Stimulated activated naive CD8-positive, alpha-beta T cell treated with anti-CD3 and anti-CD28 coated beads, Interleukin-15, amount 100 ng/mL, for 72 hours (primary cell): ENCODE data around the gene ALDH1L1.

Experiments
- ATAC-seq: fragments of 150-1000 bp; cut with Tn5 transposase; 2 replicates; pipeline ENCODE4 v1.10.0; 2021; ENCODE audit warnings: mild to moderate bottlenecking, moderate library complexity
- DNase-seq, 2 donors: peaks; one replicate each; pipeline ENCODE4 v3.0.0; 2021 to 2022
- H3K27ac Mint-ChIP-seq, 2 donors: one replicate each; pipeline ENCODE4 v1.8.0; 2022; ENCODE audit warnings: mild to moderate bottlenecking in 2 of 2, mixed read lengths in 2 of 2, moderate library complexity in 2 of 2
- H3K27me3 Mint-ChIP-seq: one replicate; pipeline ENCODE4 v1.8.0; 2022; ENCODE audit warnings: mixed read lengths
- H3K4me1 Mint-ChIP-seq: one replicate; pipeline ENCODE4 v1.8.0; 2022; ENCODE audit warnings: mild to moderate bottlenecking, mixed read lengths
- H3K4me3 Mint-ChIP-seq, 2 donors: one replicate each; pipeline ENCODE4 v1.8.0; 2022; ENCODE audit warnings: mild to moderate bottlenecking in 2 of 2, mixed read lengths in 2 of 2, moderate library complexity in 1 of 2
- H3K9me3 Mint-ChIP-seq, 2 donors: one replicate each; pipeline ENCODE4 v1.8.0; 2022; ENCODE audit warnings: mixed read lengths in 2 of 2

Gene ALDH1L1

DNA sequence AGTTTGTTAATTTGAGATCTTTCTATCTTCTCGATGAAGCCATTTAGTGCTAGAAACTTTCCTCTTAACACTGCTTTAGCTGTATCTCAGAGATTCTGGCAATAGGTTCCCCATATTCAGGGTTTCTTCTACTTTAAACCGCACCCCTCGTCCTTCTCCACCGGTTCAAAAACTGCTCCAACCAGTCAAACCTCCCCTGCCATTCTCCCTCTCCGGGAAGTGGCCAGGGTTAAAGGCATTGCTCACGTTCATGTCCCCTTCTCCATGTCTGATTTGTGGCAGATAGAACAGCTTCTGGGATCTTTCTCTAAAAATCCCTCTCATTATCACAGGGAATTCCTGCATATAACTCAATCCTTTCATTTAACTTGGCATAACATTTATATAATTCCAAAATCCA lies 14.4 kb downstream of the ALDH1L1 start:
- DNase-seq (no peak), ATAC-seq (no peak)
- Mint-ChIP-seq H3K4me3 (no peak overlapping the region), H3K4me1 (no peaks in the 10 kb centered on the region), H3K27ac (peak overlapping the region in 1 of 2 donors; percentile 10), H3K9me3 (no peaks in the 10 kb centered on the region), H3K27me3 (peaks cover 37% of the 10 kb centered on the region)

DNA sequence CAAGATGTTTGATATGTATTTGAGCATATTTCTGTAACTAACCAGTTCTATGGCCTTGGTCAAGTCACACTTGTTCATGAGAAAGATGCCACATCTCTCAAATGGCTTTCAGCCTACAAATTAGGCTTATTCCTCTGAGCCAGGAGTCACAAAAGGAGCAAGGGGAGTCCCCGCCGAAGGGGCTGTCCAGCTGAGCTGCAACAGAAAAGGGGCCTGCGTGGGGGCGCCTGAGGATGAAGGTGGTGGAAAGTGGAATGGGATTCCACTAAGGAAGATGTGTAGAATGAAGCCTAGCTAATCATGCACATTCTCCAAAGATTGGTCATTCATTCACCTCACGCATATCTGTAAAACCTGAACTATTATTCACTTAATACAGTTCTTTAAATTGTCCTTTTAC lies 19.1 kb downstream of the ALDH1L1 start:
- DNase-seq = no peak
- no peaks in the 10 kb centered on the region for H3K4me1 Mint-ChIP-seq
- H3K9me3 Mint-ChIP-seq = peaks cover 0 to 5% of the 10 kb centered on the region in 2 donors
- no peak overlapping the region for H3K4me3 Mint-ChIP-seq
- ATAC-seq = no peak
- peaks cover 48% of the 10 kb centered on the region for H3K27me3 Mint-ChIP-seq
- no peak overlapping the region for H3K27ac Mint-ChIP-seq

DNA sequence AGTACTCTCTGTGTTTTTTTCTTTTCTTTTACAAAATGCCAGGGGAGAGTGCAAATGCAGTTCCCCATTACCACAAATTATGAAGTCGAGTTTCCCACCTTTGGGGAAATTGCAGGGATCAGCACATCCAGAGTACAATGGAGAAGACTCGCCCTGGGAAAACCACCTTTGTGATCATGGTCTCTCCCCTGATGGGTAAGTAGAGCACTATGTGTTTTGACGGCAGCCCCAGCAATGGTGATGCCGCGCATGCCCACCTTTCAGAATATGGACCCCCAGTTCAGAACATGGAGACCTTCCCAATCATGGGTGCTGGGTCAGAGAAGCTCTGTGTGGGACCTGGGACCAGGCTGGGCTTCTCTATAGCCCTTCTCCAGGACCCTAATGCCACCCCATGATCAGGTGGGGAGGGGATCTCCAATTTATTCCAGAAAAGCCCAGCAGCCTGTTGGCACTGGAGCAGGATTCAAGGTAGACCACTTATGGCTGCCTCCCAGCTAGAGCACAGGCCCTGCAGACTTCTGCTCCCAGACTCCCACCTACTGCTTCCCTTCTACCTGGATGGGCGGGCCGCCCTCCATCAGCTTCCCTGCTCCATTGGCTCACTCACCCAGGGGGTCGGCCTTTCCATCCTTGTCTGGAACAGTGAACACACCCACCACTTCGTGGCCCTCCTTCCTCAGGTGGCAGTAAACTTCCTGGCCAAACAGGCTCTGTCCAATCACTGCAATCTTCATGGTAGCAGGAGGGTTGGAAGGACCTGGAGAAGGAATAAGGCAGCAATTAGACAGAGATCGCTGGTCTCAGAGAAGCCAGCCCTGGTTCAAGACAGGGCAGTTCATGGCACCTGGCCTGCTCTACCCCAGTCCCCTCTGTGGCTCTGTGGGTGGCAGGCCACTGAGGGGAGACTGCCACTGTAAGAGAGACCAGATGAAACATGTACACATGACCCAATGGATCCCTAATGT lies 19.9 kb downstream of the ALDH1L1 start:
- Mint-ChIP-seq H3K27ac (no peak overlapping the region), H3K27me3 (peaks cover 40% of the 10 kb centered on the region), H3K4me1 (no peaks in the 10 kb centered on the region), H3K9me3 (peaks cover 0 to 5% of the 10 kb centered on the region in 2 donors), H3K4me3 (no peak overlapping the region)
- ATAC-seq (no peak), DNase-seq (no peak)

DNA sequence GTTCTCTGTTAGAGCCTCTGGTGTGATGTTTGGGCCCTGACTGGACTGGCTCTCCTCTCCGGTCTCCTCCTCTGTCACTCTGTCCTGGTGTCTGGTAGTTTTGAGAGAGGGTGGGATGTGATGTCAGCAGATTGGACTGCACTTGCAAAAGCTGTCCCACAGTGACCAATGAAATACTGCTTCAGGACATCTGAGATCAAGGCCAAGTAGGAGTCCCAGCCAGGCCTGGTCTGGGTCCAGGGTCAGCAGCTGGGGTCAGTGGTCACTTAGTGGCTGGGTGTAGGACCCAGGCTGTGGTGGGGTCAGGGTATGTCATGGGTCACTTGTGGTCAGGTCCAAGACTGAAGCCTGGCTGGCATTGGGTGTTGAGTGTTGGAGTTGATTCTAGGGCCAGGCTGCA lies 20.9 kb downstream of the ALDH1L1 start:
- no peaks in the 10 kb centered on the region for H3K4me1 Mint-ChIP-seq
- H3K27me3 Mint-ChIP-seq = peaks cover 30% of the 10 kb centered on the region
- H3K27ac Mint-ChIP-seq = no peak overlapping the region
- H3K9me3 Mint-ChIP-seq = peaks cover 0 to 5% of the 10 kb centered on the region in 2 donors
- no peak overlapping the region for H3K4me3 Mint-ChIP-seq
- ATAC-seq = no peak
- no peak for DNase-seq

DNA sequence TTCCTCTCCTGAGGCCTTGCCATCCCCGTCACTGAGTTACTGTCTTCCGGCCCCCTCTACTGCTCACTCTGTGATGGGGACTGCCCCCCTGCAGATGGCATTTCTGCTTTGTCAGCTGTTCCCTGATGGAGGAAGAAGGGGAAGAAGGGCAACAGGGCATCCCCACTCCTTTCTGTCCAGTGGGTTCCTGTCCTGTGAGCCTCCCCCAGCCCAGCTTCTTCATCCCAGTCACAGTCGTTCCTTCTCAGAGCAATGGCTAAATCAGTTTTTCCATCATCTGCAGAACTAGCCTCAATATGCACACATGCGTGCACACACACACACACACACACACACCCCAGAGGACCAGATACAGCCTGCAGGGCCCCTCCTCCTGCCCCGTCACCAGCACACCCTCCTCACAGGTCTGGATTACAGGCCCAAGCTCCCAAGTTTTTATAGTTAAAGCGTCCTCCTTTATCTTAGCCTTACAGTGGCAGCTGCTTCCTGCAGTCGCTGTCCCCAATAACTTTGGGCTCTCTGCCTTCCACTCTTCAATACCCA lies 21.4 kb downstream of the ALDH1L1 start:
- peaks cover 30% of the 10 kb centered on the region for H3K27me3 Mint-ChIP-seq
- peaks cover 0 to 5% of the 10 kb centered on the region in 2 donors for H3K9me3 Mint-ChIP-seq
- no peak overlapping the region for H3K4me3 Mint-ChIP-seq
- no peak for DNase-seq
- no peak for ATAC-seq
- H3K4me1 Mint-ChIP-seq = no peaks in the 10 kb centered on the region
- H3K27ac Mint-ChIP-seq = no peak overlapping the region

DNA sequence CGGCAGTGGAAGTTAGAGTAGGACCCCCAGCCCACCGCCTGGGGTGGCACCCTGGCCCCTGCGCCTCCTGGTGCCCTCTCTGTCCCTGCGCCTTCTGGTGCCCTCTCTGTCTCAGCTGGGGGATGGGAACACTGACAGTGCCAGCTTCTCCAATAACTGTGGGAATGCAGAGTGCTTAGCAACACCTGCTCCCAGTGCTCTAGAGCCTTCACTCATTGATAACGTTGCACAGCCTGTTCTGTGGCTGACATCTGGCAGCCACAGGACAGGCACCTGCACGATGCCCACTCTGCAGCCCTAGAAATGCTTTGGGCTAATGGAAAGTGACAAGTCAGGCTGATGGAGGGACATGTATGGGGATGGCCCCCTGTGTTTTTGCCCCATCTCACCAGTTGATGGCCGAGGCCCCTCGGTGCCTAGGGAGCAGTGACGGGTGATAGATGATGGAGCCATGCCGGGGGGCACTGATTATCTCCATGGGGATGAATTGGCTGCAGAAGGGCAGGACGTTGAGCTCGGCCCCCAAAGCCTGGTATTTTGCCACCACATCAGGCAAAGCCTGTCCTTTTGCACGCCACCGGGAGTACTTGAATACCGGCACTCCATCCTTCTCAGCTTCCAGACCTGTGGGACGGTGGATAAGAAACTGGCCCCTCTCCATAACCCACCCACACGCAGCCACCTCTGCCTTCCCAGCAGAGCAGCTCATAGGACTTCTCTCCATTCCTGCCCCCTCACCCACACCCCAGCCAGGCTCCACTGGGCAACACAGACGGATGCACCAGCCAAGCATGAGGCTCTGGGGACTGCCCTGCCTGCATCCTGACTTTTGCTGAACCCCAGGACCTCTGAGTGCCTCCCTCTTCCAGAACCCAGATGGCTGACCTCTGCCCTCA lies 22.1 kb downstream of the ALDH1L1 start:
- ATAC-seq (no peak), DNase-seq (no peak)
- no peak overlapping the region for H3K4me3 Mint-ChIP-seq
- no peak overlapping the region for H3K27ac Mint-ChIP-seq
- H3K9me3 Mint-ChIP-seq = peaks cover 0 to 5% of the 10 kb centered on the region in 2 donors
- H3K27me3 Mint-ChIP-seq = peaks cover 30% of the 10 kb centered on the region
- no peaks in the 10 kb centered on the region for H3K4me1 Mint-ChIP-seq

DNA sequence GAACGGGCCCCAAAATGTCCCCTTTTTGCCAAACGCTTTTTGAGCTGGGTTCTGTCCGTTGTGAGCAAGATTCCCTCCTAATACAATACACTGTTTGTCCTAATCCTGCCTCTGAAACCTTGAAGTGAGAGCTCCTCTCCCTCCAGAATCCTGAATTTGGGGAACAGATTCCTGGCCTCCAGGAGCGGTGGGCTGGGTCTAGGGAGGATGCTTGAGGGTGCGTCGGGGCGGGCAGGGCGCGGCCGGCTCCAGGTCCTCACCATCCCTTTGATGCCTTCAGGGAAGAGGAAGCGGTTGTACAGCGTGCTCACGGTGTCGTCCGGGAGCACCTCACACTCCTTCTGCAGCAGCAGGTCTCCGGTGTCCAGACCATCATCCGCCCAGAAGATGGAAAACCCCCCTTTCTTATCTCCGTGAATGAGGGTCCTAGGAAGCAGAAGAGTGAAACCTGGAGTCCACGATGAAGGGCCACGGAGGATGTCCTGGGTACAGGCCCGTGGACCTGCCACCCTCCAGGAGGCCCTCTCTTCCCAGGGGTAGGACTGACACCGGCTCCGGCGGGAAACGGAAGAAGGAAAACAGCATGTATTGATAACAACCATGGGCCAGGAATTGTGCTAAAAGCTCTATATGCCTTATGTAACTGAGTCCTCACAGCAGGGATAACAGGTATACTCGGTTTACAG lies 23.2 kb downstream of the ALDH1L1 start:
- H3K27ac Mint-ChIP-seq = no peak overlapping the region
- no peak for ATAC-seq
- peaks cover 0 to 5% of the 10 kb centered on the region in 2 donors for H3K9me3 Mint-ChIP-seq
- H3K4me3 Mint-ChIP-seq = no peak overlapping the region
- H3K4me1 Mint-ChIP-seq = no peaks in the 10 kb centered on the region
- peaks cover 25% of the 10 kb centered on the region for H3K27me3 Mint-ChIP-seq
- no peak for DNase-seq

DNA sequence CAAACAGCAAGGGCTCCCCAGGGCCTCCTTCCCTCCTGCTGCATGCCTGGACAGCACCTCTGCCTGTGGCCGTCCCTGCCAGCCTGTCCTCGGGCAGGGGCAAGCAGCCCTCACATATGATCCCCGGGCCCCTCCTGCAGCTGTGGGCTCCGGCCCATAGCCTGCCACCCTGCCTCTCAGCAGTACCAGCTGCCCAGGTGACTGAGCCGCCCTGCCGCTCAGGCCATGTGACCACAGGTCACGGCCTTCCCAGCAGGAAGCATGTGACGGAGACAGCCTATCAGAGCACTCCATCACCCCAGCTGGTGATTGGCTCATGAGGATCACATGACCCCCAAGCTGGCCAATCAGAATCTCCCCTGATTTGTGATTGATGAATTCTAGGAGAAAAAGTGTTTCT lies 23.9 kb downstream of the ALDH1L1 start:
- ATAC-seq = no peak

DNA sequence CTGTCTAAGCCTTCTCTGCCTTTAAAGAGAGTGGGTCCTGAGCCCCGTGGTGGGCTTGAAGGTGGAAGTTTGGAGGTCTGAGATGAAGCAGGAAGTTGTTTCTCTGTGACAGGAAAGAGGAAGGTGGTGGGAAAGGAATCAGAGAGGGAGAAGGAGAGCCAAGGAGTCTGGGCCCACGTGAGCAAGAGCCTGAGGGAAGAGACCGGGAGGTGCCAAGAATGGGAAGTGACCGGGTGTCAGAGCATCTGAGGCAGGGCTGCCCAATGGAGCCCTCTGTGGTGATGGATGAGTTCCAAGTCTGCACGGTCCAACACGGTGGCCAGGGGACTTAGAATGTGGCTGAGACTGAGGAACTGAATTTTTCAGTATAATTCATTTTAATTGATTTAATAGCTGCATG lies 24.6 kb downstream of the ALDH1L1 start:
- no peak for ATAC-seq
- H3K4me3 Mint-ChIP-seq = no peak overlapping the region
- DNase-seq = no peak
- H3K27me3 Mint-ChIP-seq = peaks cover 19% of the 10 kb centered on the region
- no peaks in the 10 kb centered on the region for H3K4me1 Mint-ChIP-seq
- H3K27ac Mint-ChIP-seq = peak overlapping the region in 1 of 2 donors; percentile 12
- H3K9me3 Mint-ChIP-seq = peaks cover 0 to 5% of the 10 kb centered on the region in 2 donors

More for the DNA sequence above, 23.9 kb downstream of the ALDH1L1 start:
- no peak for DNase-seq
- no peak overlapping the region for H3K4me3 Mint-ChIP-seq
- H3K27me3 Mint-ChIP-seq = peaks cover 22% of the 10 kb centered on the region
- peak overlapping the region in 1 of 2 donors; percentile 10 for H3K27ac Mint-ChIP-seq
- H3K9me3 Mint-ChIP-seq = peaks cover 0 to 5% of the 10 kb centered on the region in 2 donors
- no peaks in the 10 kb centered on the region for H3K4me1 Mint-ChIP-seq

DNA sequence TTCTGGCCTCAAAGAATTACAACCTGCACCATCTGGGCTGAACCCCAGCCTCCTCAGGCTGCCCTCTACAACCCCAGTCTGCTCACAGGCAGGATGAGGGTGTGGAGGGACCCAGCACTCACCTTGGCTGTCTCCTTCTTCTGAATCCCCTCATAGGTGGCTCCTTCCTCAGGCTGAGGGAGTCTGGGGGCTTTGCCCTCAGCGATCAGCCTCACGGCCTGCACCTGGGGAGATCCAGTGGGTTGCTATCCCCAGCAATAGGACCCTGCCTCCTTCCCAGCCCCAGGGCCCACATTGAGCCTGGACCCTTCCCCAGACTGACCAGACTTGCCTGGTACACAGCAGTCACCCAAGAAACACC lies 25.1 kb downstream of the ALDH1L1 start:
- DNase-seq (no peak), ATAC-seq (no peak)
- Mint-ChIP-seq H3K27me3 (peaks cover 15% of the 10 kb centered on the region), H3K27ac (no peak overlapping the region), H3K4me3 (no peak overlapping the region), H3K9me3 (peaks cover 0 to 5% of the 10 kb centered on the region in 2 donors), H3K4me1 (no peaks in the 10 kb centered on the region)

DNA sequence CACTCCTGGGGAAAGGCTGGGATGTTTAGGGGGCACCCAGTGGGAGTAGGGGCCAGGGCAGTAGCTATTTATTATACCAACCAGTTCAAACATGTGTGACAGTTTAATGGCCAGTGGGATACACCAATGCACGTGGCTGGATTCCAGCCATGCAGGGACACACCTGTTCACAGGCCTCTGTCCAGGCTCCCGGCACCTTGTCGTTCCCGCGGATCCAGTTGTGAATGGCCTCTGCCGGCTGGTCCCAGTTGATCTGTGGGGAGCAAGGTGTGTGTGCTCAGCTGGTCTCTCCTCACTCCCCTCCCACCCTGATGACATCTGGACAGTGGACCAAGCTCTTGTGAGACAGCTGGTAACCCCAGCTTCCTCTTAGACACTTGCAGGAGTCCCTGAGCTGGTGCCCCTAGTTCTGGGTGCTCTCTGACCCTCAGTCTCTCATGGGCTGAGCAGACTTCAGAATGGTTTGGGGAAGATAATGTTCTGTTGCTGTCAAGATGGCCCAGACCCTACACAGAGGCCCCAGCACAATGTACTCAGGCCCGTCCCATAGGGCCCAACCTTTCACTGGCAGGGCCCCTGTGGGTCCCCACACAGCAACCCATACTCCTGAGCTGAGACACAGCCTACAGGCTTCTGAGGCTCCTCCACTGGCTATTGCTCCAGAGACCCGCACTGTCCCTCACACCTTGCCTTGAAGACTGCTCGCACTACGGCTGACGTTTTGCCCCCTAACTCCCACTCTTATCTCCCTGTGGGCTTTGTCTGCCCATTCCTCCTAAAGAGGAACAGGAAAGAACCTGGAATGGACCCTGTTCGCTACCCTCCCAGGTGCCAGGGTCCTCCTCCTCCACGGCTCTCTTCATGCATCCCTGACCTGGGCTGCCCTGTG lies 25.8 kb downstream of the ALDH1L1 start:
- no peak for ATAC-seq
- peaks cover 9% of the 10 kb centered on the region for H3K27me3 Mint-ChIP-seq
- H3K27ac Mint-ChIP-seq = no peak overlapping the region
- H3K9me3 Mint-ChIP-seq = peaks cover 0 to 5% of the 10 kb centered on the region in 2 donors
- no peak for DNase-seq
- no peaks in the 10 kb centered on the region for H3K4me1 Mint-ChIP-seq
- H3K4me3 Mint-ChIP-seq = no peak overlapping the region

DNA sequence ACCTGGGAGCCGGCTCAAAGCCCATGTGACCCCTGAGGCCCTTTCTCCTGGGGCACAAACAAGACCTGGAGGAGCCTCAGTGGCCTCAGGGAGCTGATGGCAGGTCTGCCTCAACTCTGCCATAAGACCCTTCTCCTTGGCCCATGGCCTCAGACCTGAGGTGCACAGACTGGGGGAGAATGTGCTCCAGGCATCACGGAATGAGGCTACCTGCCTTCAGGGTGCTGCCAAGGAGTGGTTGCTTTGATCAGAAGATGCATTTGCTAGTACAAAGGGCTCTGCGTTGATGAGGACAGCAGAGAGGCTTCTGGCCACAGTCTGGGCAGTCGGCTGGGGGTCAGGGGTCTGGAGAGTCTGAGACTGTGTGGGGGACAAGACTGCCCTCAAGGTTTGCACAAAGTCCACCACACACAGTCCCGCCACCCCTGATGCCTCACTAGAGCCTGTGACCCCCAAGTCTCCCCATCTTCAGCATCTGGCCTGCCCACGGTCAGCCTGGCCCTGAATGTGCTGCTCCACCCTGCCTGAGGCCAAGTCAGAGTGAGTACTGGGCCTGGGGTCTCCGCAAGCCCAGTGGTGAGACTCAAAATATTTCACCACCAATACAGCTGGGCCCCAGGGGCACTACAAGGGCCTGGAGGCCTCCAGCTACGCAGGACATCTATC lies 26.6 kb downstream of the ALDH1L1 start:
- H3K4me3 Mint-ChIP-seq = no peak overlapping the region
- no peaks in the 10 kb centered on the region for H3K4me1 Mint-ChIP-seq
- no peak for DNase-seq

DNA sequence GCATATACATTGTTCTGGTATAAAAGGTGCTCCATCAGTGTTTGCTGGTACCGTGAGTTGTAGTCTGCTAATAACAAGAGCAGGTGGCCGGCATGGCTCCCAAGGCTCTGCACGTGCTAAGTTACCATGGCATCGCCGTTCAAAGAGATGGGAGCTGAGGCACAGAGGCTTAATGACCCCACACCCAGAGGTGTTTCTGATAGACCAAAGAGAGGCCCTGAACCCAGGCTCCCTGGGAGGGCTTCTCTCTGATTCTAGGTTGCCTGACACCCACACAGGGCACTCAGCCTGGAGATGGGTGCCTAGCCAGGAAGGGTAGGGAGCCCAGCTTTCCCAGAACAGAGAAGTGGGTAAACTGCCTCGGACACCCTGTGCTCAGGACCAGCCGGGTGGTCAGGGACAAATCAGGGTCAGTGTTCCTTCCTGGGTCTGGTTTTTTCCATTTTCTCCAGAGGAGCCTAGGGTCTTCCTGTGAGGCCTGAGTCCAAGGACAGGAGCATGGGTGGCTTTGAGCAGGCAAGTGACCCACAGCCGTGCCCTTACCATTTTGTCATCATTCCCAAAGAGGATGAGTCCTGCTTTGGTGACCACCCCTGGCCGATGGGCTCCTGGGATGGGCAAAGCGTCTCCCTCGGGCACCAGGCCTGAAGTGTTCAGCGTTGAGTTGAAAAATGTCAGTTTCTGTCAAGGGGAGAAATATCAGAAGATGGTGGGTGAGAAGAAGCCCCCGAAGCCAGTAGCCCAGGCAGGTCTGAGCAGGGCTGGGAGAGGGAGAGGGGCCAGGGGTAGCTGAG lies 27.3 kb downstream of the ALDH1L1 start:
- Mint-ChIP-seq H3K4me3 (no peak overlapping the region), H3K9me3 (peaks cover 0 to 5% of the 10 kb centered on the region in 2 donors)
- DNase-seq = no peak

More for the DNA sequence above, 26.6 kb downstream of the ALDH1L1 start:
- ATAC-seq = no peak
- Mint-ChIP-seq H3K27ac (no peak overlapping the region), H3K27me3 (peaks cover 1% of the 10 kb centered on the region), H3K9me3 (peaks cover 0 to 5% of the 10 kb centered on the region in 2 donors)

More for the DNA sequence above, 27.3 kb downstream of the ALDH1L1 start:
- Mint-ChIP-seq H3K27ac (no peak overlapping the region), H3K27me3 (no peaks in the 10 kb centered on the region), H3K4me1 (no peaks in the 10 kb centered on the region)
- ATAC-seq = no peak
